DND-41 (cell line): ENCODE measurements around the gene NKAIN2.

Experiments
- CTCF ChIP-seq: IDR thresholded peaks from 2 replicates; pipeline ENCODE4 v1.5.1; 2012; ENCODE audit warnings: borderline replicate concordance, low read length, moderate library complexity, mild to moderate bottlenecking; ENCODE audit not compliant: poor library complexity, severe bottlenecking; ENCODE audit errors: extremely low read depth
- EZH2 ChIP-seq: IDR thresholded peaks from 3 replicates; pipeline ENCODE4 v1.6.1; 2012; ENCODE audit warnings: borderline replicate concordance, low read depth, mild to moderate bottlenecking, moderate library complexity, low read length, inconsistent platforms; ENCODE audit not compliant: severe bottlenecking

- TF ChIP-seq CTCF: no peak
- TF ChIP-seq EZH2: no peak
These were observed 689.6 kb downstream of the NKAIN2 start for GRCh38 chr6:124493259-124493658.
